GM21390 (cell line): ENCODE measurements around the gene RYR2.
"Not testable (repeated sequence)": the region's sequence is repeated elsewhere in the genome, so short reads cannot be mapped to it uniquely, and the experiment has no call there.

Experiments used
- ATAC-seq: cut with Tn5 transposase; IDR thresholded peaks from one replicate; pipeline ENCODE4 v1.9.1; 2021; ENCODE audit not compliant: unreplicated experiment

Gene RYR2

GRCh38 chr1:237071641-237072420 is 29.8 kb downstream of the RYR2 start:
- no peak for ATAC-seq

DNA sequence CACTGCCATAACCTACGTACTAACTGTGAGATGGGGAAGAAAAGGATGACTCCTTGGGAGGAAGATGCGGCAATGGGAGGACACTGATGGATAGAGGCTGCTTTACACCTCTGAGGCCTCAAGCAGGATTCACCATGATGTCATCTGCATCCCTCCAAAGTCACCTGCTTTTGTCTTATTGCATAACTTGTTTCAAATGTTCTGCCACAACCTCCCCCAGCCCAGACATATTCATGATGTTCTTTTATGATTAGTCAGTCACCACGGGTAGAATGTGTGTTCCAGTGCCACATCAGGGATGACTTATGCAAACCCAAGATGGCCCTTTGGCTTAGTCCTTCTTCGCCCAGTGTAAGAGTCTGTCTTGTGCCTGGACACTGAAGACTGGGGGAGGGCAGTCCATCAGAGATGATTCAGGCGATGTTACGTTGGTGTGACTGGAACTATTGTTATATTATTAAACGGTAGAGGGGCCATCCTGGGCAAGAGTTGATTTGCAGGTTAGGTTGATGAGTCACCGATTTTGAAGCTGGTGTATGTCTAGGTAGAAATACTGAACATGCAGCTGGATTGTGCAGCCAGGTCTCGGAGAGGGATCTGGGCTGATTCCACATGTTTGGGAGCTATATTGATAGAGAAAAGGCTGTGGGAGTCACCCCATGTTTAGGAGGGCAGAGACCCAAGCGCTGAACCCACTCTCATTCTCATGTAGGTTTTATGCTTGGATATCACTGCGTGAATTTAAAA is 32.6 kb downstream of the RYR2 start:
- ATAC-seq: no peak

DNA sequence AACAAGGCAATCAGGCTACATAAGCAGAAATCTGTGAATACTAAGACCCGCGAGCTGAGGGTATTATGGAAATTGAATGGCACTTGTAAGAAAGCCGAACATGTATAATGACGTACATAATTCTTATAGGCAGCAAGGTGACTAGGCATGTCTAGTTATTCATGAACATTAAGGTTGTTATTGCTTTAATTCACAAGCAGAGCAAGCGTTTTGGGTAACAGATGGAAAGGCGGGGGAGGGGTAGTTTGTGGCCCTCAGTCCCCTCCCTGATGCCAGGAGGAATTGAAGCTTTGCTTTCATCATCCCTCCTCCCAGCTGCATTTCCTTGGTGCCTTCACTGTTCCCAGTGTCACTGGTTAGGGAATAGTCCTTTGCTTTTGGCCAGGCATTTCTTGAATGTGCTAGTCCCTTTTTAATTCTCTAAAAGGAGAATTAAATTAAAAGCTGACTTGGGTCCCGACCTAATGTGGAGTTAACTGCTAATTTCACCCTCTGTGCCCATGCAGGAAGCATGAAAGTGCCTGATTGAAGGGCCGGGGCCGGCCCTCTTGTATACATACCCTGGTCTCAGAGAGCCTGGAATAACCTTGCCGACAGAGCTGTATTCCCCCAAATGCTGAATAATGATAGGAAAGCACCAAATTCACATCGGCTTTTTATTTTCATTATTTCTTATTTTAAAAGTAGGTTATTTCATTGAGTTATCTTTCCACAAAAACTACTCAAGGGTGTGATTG is 42.5 kb downstream of the RYR2 start:
- no peak for ATAC-seq

DNA sequence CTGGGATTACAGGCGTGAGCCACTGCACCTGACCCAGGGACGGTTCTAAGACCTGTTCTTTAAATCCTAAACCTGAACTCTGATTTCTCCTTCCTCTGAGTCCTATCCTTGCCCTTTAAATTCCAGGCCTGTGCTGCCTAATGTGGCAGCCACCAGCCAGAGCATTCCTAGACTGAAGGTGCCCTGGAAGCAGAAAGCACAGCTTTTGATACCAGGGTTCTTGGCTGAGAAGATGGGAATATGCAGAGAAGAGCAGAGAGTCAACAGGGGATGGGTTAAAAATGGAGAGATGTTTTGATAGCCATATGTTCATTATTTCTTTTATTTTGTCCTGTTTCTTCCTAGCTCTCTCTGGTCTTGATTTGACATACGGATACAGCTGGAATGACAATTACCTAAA is 49.7 kb downstream of the RYR2 start:
- no peak for ATAC-seq

DNA sequence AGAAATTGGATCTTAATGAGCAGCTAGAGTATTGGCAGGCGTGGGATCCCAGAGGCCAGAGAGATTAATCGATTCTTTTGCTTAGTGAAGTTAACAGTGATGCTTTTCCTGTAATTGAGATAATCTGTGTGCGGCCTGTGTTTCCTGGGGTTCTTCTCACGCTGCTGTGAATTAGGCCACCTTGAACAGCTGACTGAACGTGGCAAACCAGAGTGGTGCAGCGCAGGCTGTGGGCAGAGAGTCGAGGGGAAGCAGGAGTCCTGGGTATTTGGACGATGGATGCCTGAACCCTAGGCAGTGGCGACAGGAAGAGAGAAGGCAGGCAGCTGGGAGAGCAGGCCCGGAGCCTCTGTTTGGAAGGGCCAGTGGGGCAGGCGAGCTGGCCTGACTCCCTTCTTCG is 51.7 kb downstream of the RYR2 start:
- no peak for ATAC-seq

- no peak for ATAC-seq
Observed at GRCh38 chr1:237098541-237098940, 56.6 kb downstream of the RYR2 start.

- ATAC-seq: no peak
Observed at GRCh38 chr1:237103021-237103420, 61.0 kb downstream of the RYR2 start.

GRCh38 chr1:237104096-237104495 is 62.1 kb downstream of the RYR2 start:
- no peak for ATAC-seq

GRCh38 chr1:237105826-237106225 is 63.8 kb downstream of the RYR2 start:
- ATAC-seq: no peak

DNA sequence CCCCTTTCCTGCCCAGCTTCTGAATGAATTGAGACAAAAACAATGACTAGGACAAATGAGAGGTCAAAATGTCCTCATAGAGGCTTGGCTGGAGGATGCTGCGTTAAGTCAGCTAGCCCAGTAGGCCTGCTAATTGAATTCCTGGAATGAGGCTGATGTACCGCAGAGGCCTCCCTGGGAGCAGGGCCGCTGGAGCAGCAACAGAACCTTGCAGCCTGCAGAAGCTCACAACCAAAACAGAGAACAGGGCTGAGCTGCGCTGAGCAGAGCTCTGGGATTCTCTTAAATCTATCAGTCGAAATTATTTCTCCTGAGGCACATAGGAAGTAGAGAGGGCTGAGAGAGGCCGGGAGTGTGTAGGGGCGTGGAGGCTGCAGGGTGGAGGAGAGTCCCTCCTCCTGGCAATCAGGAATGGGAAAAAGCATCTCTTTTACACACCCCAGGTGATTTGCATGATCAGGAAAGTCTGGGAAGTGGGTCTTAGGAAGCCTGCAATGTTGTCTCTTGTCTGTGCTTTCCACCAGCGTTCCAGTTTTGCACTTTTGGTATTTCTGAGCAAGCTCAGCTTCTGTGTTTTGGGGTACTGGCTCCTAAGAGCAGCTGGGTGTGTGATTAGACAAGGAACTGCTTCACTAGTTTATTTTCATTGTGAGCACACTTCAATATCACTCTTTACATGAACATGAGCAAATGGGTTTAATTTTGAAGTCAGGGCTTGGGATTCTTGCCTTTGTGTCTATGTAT is 66.5 kb downstream of the RYR2 start:
- no peak for ATAC-seq

GRCh38 chr1:237111807-237112206 is 69.8 kb downstream of the RYR2 start:
- no peak for ATAC-seq

- no peak for ATAC-seq
Observed at GRCh38 chr1:237112663-237113062, 70.7 kb downstream of the RYR2 start.

DNA sequence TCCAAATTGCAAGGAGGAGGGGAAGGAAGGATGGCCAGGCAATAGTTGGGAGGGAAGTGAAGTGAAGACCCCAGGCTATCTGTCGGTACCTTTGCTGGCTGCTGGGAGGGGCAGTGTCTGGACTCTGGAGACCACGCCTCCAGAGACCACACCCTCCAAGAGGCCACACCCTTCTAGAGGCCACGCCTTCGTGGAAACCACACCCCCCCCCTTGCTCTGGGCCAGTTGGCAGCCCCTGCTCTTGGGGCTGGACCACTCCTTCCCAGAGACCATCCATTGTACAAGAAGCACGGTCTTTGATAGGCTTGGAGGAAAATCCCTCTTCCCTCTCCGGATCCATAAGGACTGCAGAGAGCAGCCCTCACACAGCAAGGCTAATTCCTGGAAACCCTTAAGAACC is 73.1 kb downstream of the RYR2 start:
- ATAC-seq: no peak

GRCh38 chr1:237119091-237119490 is 77.1 kb downstream of the RYR2 start:
- no peak for ATAC-seq

- no peak for ATAC-seq
Observed at GRCh38 chr1:237120683-237121082, 78.7 kb downstream of the RYR2 start.

DNA sequence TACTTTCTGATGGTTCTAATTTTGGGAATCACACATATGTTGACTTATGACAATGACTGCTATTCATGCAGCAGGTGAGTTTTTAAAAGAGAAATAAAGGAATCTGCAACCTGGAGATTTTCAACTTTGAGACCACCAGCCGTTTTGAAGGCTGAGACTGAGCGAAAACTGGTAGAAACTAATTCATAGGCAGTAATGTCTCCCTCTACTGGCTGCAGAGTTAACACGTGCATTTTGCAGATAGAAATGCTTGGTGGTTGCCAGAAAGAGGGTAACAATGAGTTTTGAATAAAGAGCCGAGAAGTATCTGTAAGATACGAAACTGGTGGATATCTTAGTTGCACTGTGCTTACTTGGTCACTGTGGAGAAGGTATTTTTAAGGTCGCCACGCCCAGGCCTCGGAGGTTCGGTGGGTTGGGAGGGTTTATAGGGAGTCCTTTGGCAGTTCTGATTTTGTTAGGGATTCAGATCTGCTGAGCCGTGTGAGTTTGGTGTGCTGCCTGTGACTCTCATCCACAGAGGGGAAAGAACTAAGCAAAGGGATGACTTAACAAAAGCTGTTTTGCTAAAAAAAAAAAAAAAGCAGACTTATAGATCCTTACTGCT is 83.0 kb downstream of the RYR2 start:
- no peak for ATAC-seq

DNA sequence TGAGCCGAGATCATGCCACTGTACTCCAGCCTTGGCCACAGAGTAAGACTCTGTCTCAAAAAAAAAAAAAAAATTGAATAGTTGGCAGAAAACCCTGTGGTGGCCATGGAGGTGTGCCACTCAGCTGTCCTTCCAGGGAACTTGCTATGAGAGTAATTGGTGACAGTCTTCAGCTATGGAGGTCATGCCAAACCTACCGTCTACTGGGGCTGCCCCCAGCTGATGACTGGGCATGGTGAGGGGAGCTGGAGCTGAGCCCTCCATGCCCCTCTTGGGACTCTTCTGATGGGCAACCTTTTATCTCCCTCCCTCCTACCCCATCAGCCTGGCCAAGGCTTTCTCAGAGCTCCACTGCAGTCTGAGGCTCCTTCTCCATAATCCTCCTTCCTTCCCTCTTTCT is 84.2 kb downstream of the RYR2 start:
- ATAC-seq: no peak

GRCh38 chr1:237127301-237127700 is 85.3 kb downstream of the RYR2 start:
- not testable (repeated sequence) for ATAC-seq

GRCh38 chr1:237133921-237134320 is 91.9 kb downstream of the RYR2 start:
- no peak for ATAC-seq

- no peak for ATAC-seq
Observed at GRCh38 chr1:237134929-237135328, 92.9 kb downstream of the RYR2 start.

- ATAC-seq: no peak
Observed at GRCh38 chr1:237138551-237138950, 96.6 kb downstream of the RYR2 start.
